GM12878 (cell line): Measurements from ENCODE around the gene ZNF3. TPM values are rescaled to one million over a fixed set of nuclear protein-coding genes. Genes with fewer than 3 reads are reported as not detected.
A peak's percentile ranks its signal among the peaks of the same experiment; 100 is the strongest.

Experiments
- ASH2L ChIP-seq: fragments of 300-600, 200-600 bp; sonication (generic); IDR thresholded peaks from 2 replicates; pipeline ENCODE4 v1.6.1; 2017; ENCODE audit warnings: low read depth, mild to moderate bottlenecking, borderline replicate concordance
- CBX3 ChIP-seq: fragments of 200-600 bp; sonication (generic); IDR thresholded peaks from 2 replicates; pipeline ENCODE4 v1.6.1; 2016; ENCODE audit warnings: low read depth, borderline replicate concordance
- CHD4 ChIP-seq: fragments of 200-600 bp; sonication (generic); IDR thresholded peaks from 2 replicates; pipeline ENCODE4 v1.6.1; 2016; ENCODE audit warnings: mild to moderate bottlenecking
- EED ChIP-seq: sonication (generic); IDR thresholded peaks from 2 replicates; pipeline ENCODE4 v1.6.1; 2016; ENCODE audit warnings: antibody characterized with exemption, low read depth
- ELK1 ChIP-seq: IDR thresholded peaks from 2 replicates; pipeline ENCODE4 v1.6.1; 2012; ENCODE audit warnings: low read depth, low read length, improper control_type of control experiment
- ETV6 ChIP-seq, 2 experiments: fragments of 450-650 bp in 1 of 2; IDR thresholded peaks in 1 of 2; conservative IDR thresholded peaks in 1 of 2; 2 replicates each; pipeline ENCODE4 v1.6.1; 2014; ENCODE audit warnings: antibody characterized with exemption in 1 of 2, borderline replicate concordance in 1 of 2, low read depth in 1 of 2, mild to moderate bottlenecking in 1 of 2, moderate library complexity in 1 of 2
- HSF1 ChIP-seq: fragments of 150-350 bp; IDR thresholded peaks from 2 replicates; pipeline ENCODE4 v1.6.1; 2014; ENCODE audit warnings: mild to moderate bottlenecking, low read depth, low read length
- IKZF2 ChIP-seq, 2 experiments: fragments of 450-650 bp; IDR thresholded peaks; 2 replicates each; pipeline ENCODE4 v1.6.1; 2017; ENCODE audit warnings: mild to moderate bottlenecking in 2 of 2, moderate library complexity in 2 of 2
- JUNB ChIP-seq: IDR thresholded peaks from 2 replicates; pipeline ENCODE4 v1.6.1; 2016; ENCODE audit warnings: antibody characterized with exemption, mild to moderate bottlenecking
- MTA2 ChIP-seq: fragments of 450-650 bp; IDR thresholded peaks from 2 replicates; pipeline ENCODE4 v1.6.1; 2016; ENCODE audit warnings: low read depth, mild to moderate bottlenecking, moderate library complexity
- MXI1 ChIP-seq: fragments of 150-350 bp; IDR thresholded peaks from 2 replicates; pipeline ENCODE4 v1.6.1; 2011; ENCODE audit warnings: low read depth, mild to moderate bottlenecking, inconsistent platforms, low read length, improper control_type of control experiment
- MYB ChIP-seq: fragments of 150-350 bp; IDR thresholded peaks from 2 replicates; pipeline ENCODE4 v1.6.1; 2014; ENCODE audit warnings: mild to moderate bottlenecking, low read depth, low read length, borderline replicate concordance
- NR2F1 ChIP-seq: fragments of 450-650 bp; conservative IDR thresholded peaks from 2 replicates; pipeline ENCODE4 v1.6.1; 2017; ENCODE audit warnings: mild to moderate bottlenecking
- PBX3 ChIP-seq: IDR thresholded peaks from 2 replicates; pipeline ENCODE4 v1.6.1; 2011; ENCODE audit warnings: mild to moderate bottlenecking, low read depth, low read length, moderate library complexity; ENCODE audit not compliant: insufficient replicate concordance
- POLR2AphosphoS5 ChIP-seq: IDR thresholded peaks from 2 replicates; pipeline ENCODE4 v1.6.1; 2011; ENCODE audit warnings: mild to moderate bottlenecking, low read length, inconsistent platforms
- POU2F2 ChIP-seq: IDR thresholded peaks from 3 replicates; pipeline ENCODE4 v1.6.1; 2011; ENCODE audit warnings: low read depth, mild to moderate bottlenecking, low read length, borderline replicate concordance
- RAD21 ChIP-seq: IDR thresholded peaks from 2 replicates; pipeline ENCODE4 v1.6.1; 2011; ENCODE audit warnings: mild to moderate bottlenecking, low read depth, low read length, moderate library complexity; ENCODE audit not compliant: insufficient read depth
- SREBF1 ChIP-seq: IDR thresholded peaks from 2 replicates; pipeline ENCODE4 v1.6.1; 2012; ENCODE audit warnings: mild to moderate bottlenecking, low read length
- STAT1 ChIP-seq: fragments of 450-650 bp; conservative IDR thresholded peaks from 2 replicates; pipeline ENCODE4 v1.6.1; 2014; ENCODE audit warnings: antibody characterized with exemption, mild to moderate bottlenecking
- SUPT20H ChIP-seq: IDR thresholded peaks from 2 replicates; pipeline ENCODE4 v1.6.1; 2011; ENCODE audit warnings: low read depth, mild to moderate bottlenecking, low read length, moderate library complexity, borderline replicate concordance; ENCODE audit not compliant: control insufficient read depth
- TCF3 ChIP-seq: IDR thresholded peaks from 2 replicates; pipeline ENCODE4 v1.6.1; 2012; ENCODE audit warnings: low read depth, mild to moderate bottlenecking, low read length, borderline replicate concordance; ENCODE audit not compliant: insufficient read depth
- USF2 ChIP-seq: IDR thresholded peaks from 2 replicates; pipeline ENCODE4 v1.6.1; 2011; ENCODE audit warnings: low read depth, low read length, improper control_type of control experiment, borderline replicate concordance
- YBX1 ChIP-seq: fragments of 450-650 bp; IDR thresholded peaks from 2 replicates; pipeline ENCODE4 v1.6.1; 2016; ENCODE audit warnings: antibody characterized with exemption
- ZNF217 ChIP-seq: fragments of 450-650 bp; IDR thresholded peaks from 2 replicates; pipeline ENCODE4 v1.6.1; 2017; ENCODE audit warnings: antibody characterized with exemption, mild to moderate bottlenecking
- polyA plus RNA-seq, 11 experiments: library from polyadenylated mRNA; depleted of rRNA in 4 of 11; unstranded in 6 of 11; stranded (reverse) in 5 of 11; fragments of >200 nt; fragmentation: Nextera tagmentation in 4 of 11; fragmentation: Illumina TruSeq in 1 of 11; extraction: Ambion mirVana in 4 of 11; extraction: Trizol in 1 of 11; gene quantifications; 1 replicate in 1 of 11; 2 replicates in 10 of 11; pipeline versions ENCODE4 v1.2.1 to v1.2.3, GENCODE V29; 2011 to 2016; ENCODE audit warnings: inconsistent platforms in 2 of 11, missing spikeins in 2 of 11, low read depth in 1 of 11
- total RNA-seq, 4 experiments: library from RNA; depleted of rRNA in 3 of 4; stranded (reverse); fragments of >200 nt in 3 of 4; fragmentation: Illumina TruSeq in 1 of 4; extraction: Trizol in 1 of 4; gene quantifications; 2 replicates each; pipeline versions ENCODE4 v1.2.1 to v1.2.3, GENCODE V29; 2013 to 2021

ZNF3 gene
- total and polyA plus RNA-seq, 10 of the 15 experiments (the other 5 are each of a cell fraction or from before 2014, with no cell fraction given) = 17.2 to 37.4 (median 29.4) TPM

- TF ChIP-seq HSF1 (no peak), ASH2L (no peak), JUNB (no peak), ETV6 (conservative IDR thresholded peaks at IDR 0.05 in 1 of 2, IDR thresholded peaks at IDR 0.05 in 1 of 2; ENCODE audit: borderline replicate concordance in 1 of 2, low read depth in 1 of 2) (no peak), SUPT20H (no peak), ZNF217 (no peak), EED (no peak), MXI1 (no peak), STAT1 (no peak), PBX3 (no peak), POU2F2 (peak; percentile 21; the same call in 1 of the 3 replicates), IKZF2 (IDR thresholded peaks at IDR 0.05) (no peak), YBX1 (no peak), TCF3 (no peak), ELK1 (no peak), MYB (no peak), MTA2 (no peak), RAD21 (no peak), SREBF1 (no peak), NR2F1 (no peak), CHD4 (no peak), USF2 (no peak), CBX3 (no peak), POLR2AphosphoS5 (peak; percentile 77)
Observed at GRCh38 chr7:100091411-100092181, 10.1 kb upstream of the ZNF3 start (continued).
